ENCODE data around the gene TRMU. TPM values are rescaled to one million over a fixed set of nuclear protein-coding genes. Genes with fewer than 3 reads are reported as not detected.

Gene TRMU
- total RNA-seq, 1 experiment from 2014 or later = 20.6 TPM

- DNase-seq (ENCODE audit: low spot score) = no peak
Observed at GRCh38 chr22:46336119-46337078, 885 bp downstream of the TRMU start.

- DNase-seq (ENCODE audit: low spot score) = no peak
Observed at GRCh38 chr22:46337870-46338269, 2.4 kb downstream of the TRMU start.

- DNase-seq (ENCODE audit: low spot score) = no peak
Observed at GRCh38 chr22:46338636-46339035, 3.1 kb downstream of the TRMU start.

- DNase-seq (ENCODE audit: low spot score) = no peak
Observed at GRCh38 chr22:46339956-46340355, 4.4 kb downstream of the TRMU start.

GRCh38 chr22:46340676-46341075 lies 5.2 kb downstream of the TRMU start:
- DNase-seq (ENCODE audit: low spot score) = no peak

GRCh38 chr22:46346680-46347405 lies 11.3 kb downstream of the TRMU start:
- no peak for DNase-seq (ENCODE audit: low spot score)

GRCh38 chr22:46347646-46348045 lies 12.1 kb downstream of the TRMU start:
- DNase-seq (ENCODE audit: low spot score) = no peak

GRCh38 chr22:46348099-46348695 lies 12.7 kb downstream of the TRMU start:
- DNase-seq (ENCODE audit: low spot score) = no peak

- DNase-seq (ENCODE audit: low spot score) = no peak
Observed at GRCh38 chr22:46349238-46349637, 13.7 kb downstream of the TRMU start.

- no peak for DNase-seq (ENCODE audit: low spot score)
Observed at GRCh38 chr22:46349681-46350080, 14.2 kb downstream of the TRMU start.

GRCh38 chr22:46350121-46350520 lies 14.6 kb downstream of the TRMU start:
- DNase-seq (ENCODE audit: low spot score) = no peak

GRCh38 chr22:46350646-46351045 lies 15.1 kb downstream of the TRMU start:
- no peak for DNase-seq (ENCODE audit: low spot score)

GRCh38 chr22:46351131-46351735 lies 15.7 kb downstream of the TRMU start:
- no peak for DNase-seq (ENCODE audit: low spot score)

GRCh38 chr22:46351767-46352166 lies 16.3 kb downstream of the TRMU start:
- DNase-seq (ENCODE audit: low spot score) = no peak

GRCh38 chr22:46352276-46352675 lies 16.8 kb downstream of the TRMU start:
- DNase-seq (ENCODE audit: low spot score) = no peak

GRCh38 chr22:46352691-46353386 lies 17.3 kb downstream of the TRMU start:
- peak; percentile 79 for DNase-seq (ENCODE audit: low spot score)

- DNase-seq (ENCODE audit: low spot score) = no peak
Observed at GRCh38 chr22:46353483-46354105, 18.1 kb downstream of the TRMU start.

- no peak for DNase-seq (ENCODE audit: low spot score)
Observed at GRCh38 chr22:46354176-46354992, 18.9 kb downstream of the TRMU start.

- DNase-seq (ENCODE audit: low spot score) = no peak
Observed at GRCh38 chr22:46354993-46355305, 19.4 kb downstream of the TRMU start.

- DNase-seq (ENCODE audit: low spot score) = peak; percentile 39
Observed at GRCh38 chr22:46355369-46355995, 20.0 kb downstream of the TRMU start.
